ENCODE data around the gene XYLT1.

- TF ChIP-seq ZNF274 (IDR thresholded peaks at IDR 0.05; ENCODE audit: borderline replicate concordance, low read depth, low read length) (no peak), EZH2 (IDR thresholded peaks at IDR 0.05; ENCODE audit: borderline replicate concordance, low read depth, low read length) (no peak), BHLHE40 (IDR thresholded peaks at IDR 0.05; ENCODE audit: low read length) (no peak), E4F1 (CRISPR knock-in tag; IDR thresholded peaks at IDR 0.05; ENCODE audit: borderline replicate concordance) (no peak), E2F8 (IDR thresholded peaks at IDR 0.05; ENCODE audit: low read depth, partially characterized antibody) (no peak), ZBTB26 (CRISPR knock-in tag; IDR thresholded peaks at IDR 0.05) (no peak), PTBP1 (IDR thresholded peaks at IDR 0.05; ENCODE audit: low read depth, low read length) (no peak), CBX2 (IDR thresholded peaks at IDR 0.05; ENCODE audit: insufficient read depth, low read length, poor library complexity, severe bottlenecking) (no peak), RHOXF2B (CRISPR knock-in tag; conservative IDR thresholded peaks at IDR 0.05) (no peak)
These were observed 55.8 kb downstream of the XYLT1 start for GRCh38 chr16:17414916-17415315.

All from K562 (cell line).